Right renal cortex interstitium (tissue), 3 donors: ENCODE measurements around the gene GSTA5. TPM values are rescaled to one million over a fixed set of nuclear protein-coding genes. Genes with fewer than 3 reads are reported as not detected.
"Not testable (repeated sequence)": the region's sequence is repeated elsewhere in the genome, so short reads cannot be mapped to it uniquely, and the experiment has no call there.

Experiments used
- DNase-seq, 3 donors: peaks; one replicate each; pipeline ENCODE4 v3.0.0-alpha.2; 2013; ENCODE audit warnings: low read depth in 3 of 3, low spot score in 2 of 3
- polyA plus RNA-seq, 3 donors: library from polyadenylated mRNA; unstranded; fragments of 120-200 nt; gene quantifications; one replicate each; pipeline ENCODE4 v1.2.1, GENCODE V29; 2013; ENCODE audit not compliant: insufficient read length in 3 of 3

The GSTA5 gene
- polyA plus RNA-seq, 3 donors: not detected

- DNase-seq: not testable (repeated sequence)
Observed at GRCh38 chr6:52799272-52799671, 41.3 kb downstream of the GSTA5 start.

- DNase-seq: not testable (repeated sequence)
Observed at GRCh38 chr6:52794366-52794765, 46.2 kb downstream of the GSTA5 start.

- DNase-seq: no peak
Observed at GRCh38 chr6:52790861-52791260, 49.8 kb downstream of the GSTA5 start.

- not testable (repeated sequence) for DNase-seq
Observed at GRCh38 chr6:52789658-52790057, 51.0 kb downstream of the GSTA5 start.

GRCh38 chr6:52788478-52788877 lies 52.1 kb downstream of the GSTA5 start:
- peak in 1 of 3 donors; percentile 17 for DNase-seq

GRCh38 chr6:52787917-52788316 lies 52.7 kb downstream of the GSTA5 start:
- DNase-seq: no peak

- no peak for DNase-seq
Observed at GRCh38 chr6:52786249-52786956, 54.2 kb downstream of the GSTA5 start.

GRCh38 chr6:52782696-52783274 lies 57.8 kb downstream of the GSTA5 start:
- not testable (repeated sequence) for DNase-seq

- not testable (repeated sequence) for DNase-seq
Observed at GRCh38 chr6:52782209-52782608, 58.4 kb downstream of the GSTA5 start.

Other genes with a start within 250 kb of the GSTA5 start
- gene TMEM14A, start 169.7 kb downstream of the GSTA5 start, polyA plus RNA-seq: 10 to 100 TPM; 47.3 to 54.9 (median 50.1) TPM
- under 1 TPM; 0.15 to 0.25 (median 0.22) TPM for gene GSTA2, start 77.3 kb downstream of the GSTA5 start, polyA plus RNA-seq
- gene GSTA1, start 37.0 kb downstream of the GSTA5 start, polyA plus RNA-seq: 1 to 10 TPM; 1.5 to 2.0 (median 1.9) TPM
- gene GSTA3, start 68.9 kb upstream of the GSTA5 start, polyA plus RNA-seq: under 1 TPM; 0.50 to 0.74 (median 0.51) TPM
- 100 to 1,000 TPM; 107 to 124 (median 115) TPM for gene GSTA4, start 154.5 kb upstream of the GSTA5 start, polyA plus RNA-seq
- 10 to 100 TPM; 16.2 to 18.1 (median 16.4) TPM for gene CILK1, start 221.0 kb upstream of the GSTA5 start, polyA plus RNA-seq
- gene FBXO9, start 224.6 kb upstream of the GSTA5 start, polyA plus RNA-seq: 10 to 100 TPM; 90.6 to 94.2 (median 92.2) TPM